HUES64 (cell line): ENCODE measurements around the gene GPR153.
A peak's percentile ranks its signal among the peaks of the same experiment; 100 is the strongest.

Source experiments
- H3K27ac ChIP-seq: 2 replicates; pipeline ENCODE4 v1.7.0; 2013; ENCODE audit warnings: low read depth, low read length, inconsistent platforms
- H3K27me3 ChIP-seq: 2 replicates; pipeline ENCODE4 v1.6.1; 2013; ENCODE audit warnings: mild to moderate bottlenecking, low read length; ENCODE audit not compliant: insufficient read depth
- H3K36me3 ChIP-seq: 2 replicates; pipeline ENCODE4 v1.6.1; 2013; ENCODE audit warnings: mild to moderate bottlenecking, low read length; ENCODE audit not compliant: insufficient read depth
- H3K4me1 ChIP-seq: 2 replicates; pipeline ENCODE4 v1.6.1; 2013; ENCODE audit warnings: mild to moderate bottlenecking, low read length, moderate library complexity; ENCODE audit not compliant: insufficient read depth
- H3K4me3 ChIP-seq: 2 replicates; pipeline ENCODE4 v1.5.1; 2013; ENCODE audit warnings: mild to moderate bottlenecking, low read length, moderate library complexity
- H3K9ac ChIP-seq: 2 replicates; pipeline ENCODE4 v1.6.1; 2013; ENCODE audit warnings: mild to moderate bottlenecking, low read depth, low read length
- H3K9me3 ChIP-seq: 2 replicates; pipeline ENCODE4 v1.6.1; 2013; ENCODE audit warnings: low read depth, low read length; ENCODE audit not compliant: insufficient read depth
- WGBS: fragments of 150-250, 120-280 bp; methylation state at CpG from one replicate; pipeline ENCODE4 v1.1.7; 2013; ENCODE audit warnings: missing lambda C conversion rate; 5-methylcytosine and 5-hydroxymethylcytosine counted together

The GPR153 gene

DNA sequence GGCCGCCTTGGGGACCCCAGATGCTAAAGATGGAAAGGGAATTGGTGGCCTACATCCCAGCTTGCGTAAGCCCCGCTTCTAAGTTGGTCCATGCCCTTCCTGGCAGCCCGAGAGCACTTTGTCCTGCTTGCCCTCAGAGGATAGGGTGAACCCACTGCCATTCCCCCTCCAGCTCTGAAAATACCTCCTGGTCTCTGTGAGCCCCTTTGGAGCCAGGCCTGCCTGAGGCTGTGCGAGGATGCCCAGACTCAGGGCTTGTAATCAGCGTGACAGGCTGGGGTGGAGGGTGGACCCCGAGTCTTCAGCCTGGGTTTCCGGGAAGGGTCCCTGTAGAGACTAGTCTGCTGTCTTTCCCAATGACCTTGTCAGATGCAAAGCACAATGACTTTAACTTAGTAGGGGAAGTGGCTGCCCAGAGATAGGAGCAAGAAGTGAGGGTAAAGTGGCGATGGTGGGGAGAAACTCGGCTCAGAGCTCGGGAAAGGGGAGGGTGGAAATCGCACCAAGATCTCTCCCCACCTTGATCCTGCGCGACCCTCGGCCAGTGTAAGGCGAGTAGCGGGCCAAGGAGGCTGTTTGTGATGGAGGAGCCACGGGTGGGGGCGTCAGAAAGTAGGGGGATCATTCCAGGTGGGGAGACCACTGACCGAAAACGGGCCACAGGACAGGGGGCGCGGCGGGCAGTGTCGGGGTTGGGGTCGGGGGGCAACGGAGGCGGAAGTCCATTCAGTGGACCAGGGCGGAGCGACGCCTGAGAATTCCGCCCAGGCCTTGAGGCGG, 19.6 kb downstream of the GPR153 start:
- Histone ChIP-seq H3K27me3 (peaks cover 39% of the 10 kb centered on the region), H3K9ac (peak overlapping the region; percentile 52), H3K4me1 (peaks cover 34% of the 10 kb centered on the region), H3K27ac (peak overlapping the region; percentile 91; the same call in 1 of the 2 replicates), H3K4me3 (peak overlapping the region; percentile 35), H3K9me3 (no peaks in the 10 kb centered on the region), H3K36me3 (no peaks in the 10 kb centered on the region)
- 18% methylated on average over 33 of the region's 33 CpGs for WGBS

DNA sequence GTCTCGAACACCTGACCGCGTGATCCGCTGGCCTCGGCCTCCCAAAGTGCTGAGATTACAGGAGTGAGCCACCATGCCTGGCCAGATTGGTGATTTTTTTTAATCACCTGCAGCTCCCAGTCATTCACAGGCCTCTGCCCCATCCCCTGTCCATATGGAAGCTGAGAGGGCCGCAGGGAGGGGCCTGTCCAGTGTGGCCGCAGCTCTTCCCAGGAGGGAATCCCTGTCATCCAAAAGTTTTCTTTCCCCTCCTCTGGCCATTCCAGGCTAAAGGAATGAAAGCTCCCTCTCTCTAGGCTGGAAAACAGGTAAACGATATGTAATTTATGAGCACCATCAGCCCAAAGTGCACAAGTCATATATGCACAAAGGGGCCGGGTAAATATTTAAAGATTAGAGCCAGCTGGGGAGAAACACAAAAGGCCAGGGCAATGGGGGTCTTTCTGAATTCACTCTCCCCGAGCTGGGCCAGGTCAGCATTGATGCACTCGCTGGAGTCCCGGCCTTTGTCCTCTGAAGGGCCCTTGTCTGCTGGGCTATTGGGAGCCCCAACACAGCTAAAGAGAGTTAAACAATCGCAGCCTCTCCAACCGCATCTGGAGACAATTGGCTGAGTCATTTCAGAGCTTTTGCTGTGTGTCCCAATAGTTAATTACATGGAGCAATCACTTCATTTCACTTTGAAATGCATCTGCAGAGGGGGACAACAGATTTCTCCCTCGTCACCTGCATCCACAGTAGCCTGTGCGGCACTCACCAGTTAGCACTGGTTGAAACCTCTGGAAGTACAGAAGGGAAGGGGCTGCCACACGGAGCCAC, 20.7 kb downstream of the GPR153 start:
- H3K9me3 ChIP-seq: no peaks in the 10 kb centered on the region
- H3K36me3 ChIP-seq: no peaks in the 10 kb centered on the region
- peak overlapping the region; percentile 91; the same call in 1 of the 2 replicates for H3K27ac ChIP-seq
- H3K4me1 ChIP-seq: peaks cover 34% of the 10 kb centered on the region
- WGBS: 25% methylated on average over 17 of the region's 17 CpGs
- peaks cover 33% of the 10 kb centered on the region for H3K27me3 ChIP-seq
- H3K9ac ChIP-seq: peak overlapping the region; percentile 75
- no peak overlapping the region; the same call in 1 of the 2 replicates for H3K4me3 ChIP-seq

DNA sequence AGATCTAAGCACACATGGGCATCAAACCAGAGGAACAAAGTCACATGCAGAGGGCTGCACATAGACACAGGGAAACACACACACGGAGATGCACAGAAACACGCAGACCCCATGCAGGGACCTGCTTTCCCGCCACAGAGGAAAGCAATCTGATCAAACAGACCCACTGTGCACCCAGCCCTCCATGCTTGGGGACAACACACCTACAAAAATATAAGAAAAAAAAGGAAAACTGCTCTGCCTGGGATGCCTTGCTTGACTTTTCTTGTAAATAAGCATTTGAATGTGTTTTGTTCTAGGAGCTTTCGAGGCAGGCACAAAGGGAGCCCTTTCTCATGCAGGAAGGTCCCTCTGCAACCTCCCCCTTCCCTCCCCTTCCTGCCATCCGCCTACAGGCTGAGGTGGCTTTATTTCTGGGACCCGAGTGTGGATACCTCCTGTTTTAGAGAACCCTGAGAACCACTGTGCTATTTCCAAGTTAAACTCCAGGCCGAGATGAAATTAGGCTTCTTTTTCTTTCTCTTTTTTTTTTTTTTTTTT, 21.6 kb downstream of the GPR153 start:
- Histone ChIP-seq H3K9ac (peak overlapping the region; percentile 75), H3K27ac (peak overlapping the region; percentile 91), H3K36me3 (peaks cover under 1% of the 10 kb centered on the region; the same call in 1 of the 2 replicates), H3K9me3 (no peaks in the 10 kb centered on the region), H3K4me1 (peaks cover 43% of the 10 kb centered on the region), H3K27me3 (peaks cover 28% of the 10 kb centered on the region), H3K4me3 (peak overlapping the region; percentile 38)
- WGBS: 2% methylated on average over 7 of the region's 7 CpGs

DNA sequence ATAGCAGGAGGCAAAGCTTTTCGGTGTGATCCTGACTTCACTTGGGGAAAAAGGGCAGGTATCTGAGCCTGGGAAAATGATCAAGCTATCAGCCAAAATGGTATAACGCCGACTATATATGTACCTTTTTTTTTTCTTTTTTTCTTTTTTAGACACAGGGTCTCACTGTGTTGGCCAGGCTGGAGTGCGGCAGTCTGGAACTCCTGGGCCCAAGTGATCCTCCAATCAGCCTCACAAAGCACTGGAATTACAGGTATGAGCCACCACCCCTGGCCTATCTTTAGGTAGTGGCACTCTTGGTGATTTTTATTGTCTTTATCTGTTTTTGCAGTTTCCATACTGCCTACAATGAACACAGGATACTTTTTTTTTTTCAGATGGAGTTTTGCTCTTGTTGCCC, 23.8 kb downstream of the GPR153 start:
- Histone ChIP-seq H3K36me3 (peaks cover 20% of the 10 kb centered on the region), H3K9me3 (no peaks in the 10 kb centered on the region), H3K27me3 (peaks cover 11% of the 10 kb centered on the region), H3K9ac (no peak overlapping the region), H3K4me3 (no peak overlapping the region), H3K4me1 (peaks cover 36% of the 10 kb centered on the region), H3K27ac (no peak overlapping the region)
- WGBS: 97% methylated on average over 4 of the region's 4 CpGs

DNA sequence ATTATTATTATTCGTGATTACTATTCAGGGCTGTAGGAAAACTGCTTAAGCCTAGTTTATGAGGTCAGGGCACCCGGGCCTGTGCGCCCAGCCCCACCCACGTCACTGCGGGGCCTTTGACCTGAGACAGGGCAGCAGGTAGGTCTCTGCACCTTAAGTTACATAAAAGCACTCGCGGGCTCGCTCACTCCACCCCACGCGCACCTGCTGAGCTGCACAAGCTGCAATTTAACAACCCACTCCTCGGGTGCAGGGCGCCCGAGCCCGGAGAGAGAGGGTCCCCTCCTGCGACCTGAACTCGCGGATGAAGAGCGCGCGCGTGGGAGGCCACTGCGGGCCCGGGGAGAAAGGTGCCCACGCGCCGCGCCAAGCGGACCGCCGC, 25.6 kb downstream of the GPR153 start:
- Histone ChIP-seq H3K9ac (peak overlapping the region; percentile 96), H3K27ac (peak overlapping the region; percentile 60), H3K36me3 (peaks cover 37% of the 10 kb centered on the region), H3K9me3 (no peaks in the 10 kb centered on the region), H3K4me1 (peaks cover 23% of the 10 kb centered on the region), H3K27me3 (no peaks in the 10 kb centered on the region), H3K4me3 (peak overlapping the region; percentile 96)
- WGBS: under 1% methylated on average over 29 of the region's 30 CpGs

DNA sequence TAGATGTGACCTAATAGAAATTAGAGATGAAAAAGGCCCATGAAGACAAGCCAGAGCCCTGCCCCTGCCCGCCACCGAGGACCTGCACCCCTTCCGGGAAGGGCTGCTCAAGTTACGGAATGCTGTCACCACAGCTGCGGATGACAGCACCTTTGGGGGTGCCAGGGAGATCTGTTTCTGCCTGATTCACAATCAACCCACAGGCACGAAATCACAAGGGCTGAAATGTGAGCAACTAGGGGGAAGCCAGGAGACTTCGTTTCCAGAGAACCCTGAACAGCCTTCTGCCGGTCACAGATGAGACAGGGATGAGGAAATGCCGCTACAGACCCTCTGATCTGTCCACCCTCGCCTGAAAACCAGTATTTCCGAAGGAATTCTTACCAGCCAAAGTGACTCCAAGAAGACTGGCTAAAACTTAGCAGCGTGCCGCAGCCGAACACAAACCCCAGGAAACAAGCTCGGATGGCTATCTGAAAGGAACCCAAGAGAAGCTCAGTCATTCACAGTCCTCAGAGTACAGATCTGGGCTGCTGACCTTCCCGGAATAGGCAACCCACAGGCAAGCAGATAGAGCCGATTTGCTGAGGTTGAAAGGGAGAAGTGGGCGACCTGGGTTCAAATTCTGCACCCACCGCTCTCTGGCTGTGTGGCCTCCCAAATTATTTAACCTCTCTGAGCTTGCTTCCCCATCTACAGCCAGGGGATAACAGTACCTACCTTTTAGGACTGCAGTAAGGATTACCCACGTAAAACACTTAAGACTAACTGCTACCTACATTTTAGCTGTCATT, 26.2 kb downstream of the GPR153 start:
- H3K4me3 ChIP-seq: peak overlapping the region; percentile 96
- WGBS: 43% methylated on average over 20 of the region's 20 CpGs
- H3K27me3 ChIP-seq: no peaks in the 10 kb centered on the region
- H3K27ac ChIP-seq: peak overlapping the region; percentile 60; the same call in 1 of the 2 replicates
- no peaks in the 10 kb centered on the region for H3K9me3 ChIP-seq
- peak overlapping the region; percentile 96 for H3K9ac ChIP-seq
- peaks cover 17% of the 10 kb centered on the region for H3K4me1 ChIP-seq
- H3K36me3 ChIP-seq: peaks cover 43% of the 10 kb centered on the region

DNA sequence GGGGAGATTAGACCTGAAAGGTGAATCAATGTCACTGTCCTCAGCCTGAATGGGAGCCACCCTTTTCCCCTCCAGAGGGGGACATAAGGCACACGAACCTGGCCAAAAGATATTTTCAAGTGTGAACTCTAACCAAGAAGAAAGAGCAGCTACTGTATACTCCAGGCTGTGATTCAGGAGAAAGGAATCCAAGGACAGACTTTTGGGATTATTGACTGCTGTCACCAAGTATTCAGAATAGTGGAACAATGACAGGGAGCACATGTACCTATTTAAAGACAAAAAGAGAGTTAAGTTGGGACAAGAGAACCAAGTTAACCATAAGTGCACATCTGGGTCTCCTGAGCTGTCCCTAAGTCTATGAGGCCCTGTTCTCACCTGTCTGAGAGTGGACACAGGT, 27.5 kb downstream of the GPR153 start:
- Histone ChIP-seq H3K36me3 (peaks cover 55% of the 10 kb centered on the region), H3K27me3 (no peaks in the 10 kb centered on the region), H3K9me3 (no peaks in the 10 kb centered on the region), H3K27ac (no peak overlapping the region), H3K9ac (no peak overlapping the region), H3K4me3 (no peak overlapping the region), H3K4me1 (peaks cover 11% of the 10 kb centered on the region)
- WGBS: 81% methylated on average over 1 of the region's 1 CpG

DNA sequence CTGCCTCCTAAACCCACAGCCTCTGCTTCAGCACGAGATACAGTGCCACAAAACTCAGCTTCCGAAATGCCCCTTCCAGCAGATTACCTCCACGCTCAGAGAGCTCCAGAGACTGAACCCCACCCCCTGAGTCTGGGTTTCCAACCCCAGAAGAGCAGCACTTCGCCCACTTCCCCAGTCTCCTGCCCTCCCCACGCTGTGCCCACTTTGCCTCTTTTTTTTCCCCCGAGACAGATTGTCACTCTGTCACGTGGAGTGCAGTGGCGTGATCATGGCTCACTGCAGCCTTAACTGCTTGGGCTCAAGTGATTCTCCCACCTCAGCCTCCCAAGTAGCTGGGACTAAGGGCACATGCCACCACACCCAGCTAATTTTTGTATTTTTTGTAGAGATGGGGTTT, 35.2 kb downstream of the GPR153 start:
- H3K36me3 ChIP-seq: peaks cover 89% of the 10 kb centered on the region
- H3K9me3 ChIP-seq: no peaks in the 10 kb centered on the region
- H3K27ac ChIP-seq: no peak overlapping the region
- WGBS: 93% methylated on average over 8 of the region's 8 CpGs
- H3K27me3 ChIP-seq: no peaks in the 10 kb centered on the region
- H3K4me1 ChIP-seq: no peaks in the 10 kb centered on the region
- H3K9ac ChIP-seq: no peak overlapping the region
- no peak overlapping the region for H3K4me3 ChIP-seq

DNA sequence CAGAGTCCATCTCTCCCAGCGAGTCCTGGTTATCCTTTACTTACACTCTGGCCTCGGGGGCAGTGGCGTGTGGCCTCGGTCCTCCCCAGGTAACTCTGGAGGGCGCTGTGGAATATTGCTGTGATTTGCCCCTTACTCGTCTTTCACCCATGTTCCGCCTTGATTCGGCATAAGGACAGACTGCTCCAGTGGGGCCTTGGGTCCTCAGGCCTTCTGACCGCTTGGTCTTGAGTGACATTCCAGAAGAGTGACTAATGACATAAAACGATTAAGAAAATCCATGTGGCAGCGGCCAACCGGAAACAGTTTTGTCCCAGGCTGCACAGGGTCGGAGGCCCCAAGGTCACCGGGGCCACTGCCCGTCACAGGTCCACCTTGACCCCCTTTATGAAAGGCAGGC, 36.2 kb downstream of the GPR153 start:
- no peak overlapping the region for H3K27ac ChIP-seq
- H3K4me3 ChIP-seq: no peak overlapping the region
- H3K9me3 ChIP-seq: no peaks in the 10 kb centered on the region
- H3K4me1 ChIP-seq: no peaks in the 10 kb centered on the region
- H3K36me3 ChIP-seq: peaks cover 81% of the 10 kb centered on the region
- H3K27me3 ChIP-seq: no peaks in the 10 kb centered on the region
- H3K9ac ChIP-seq: no peak overlapping the region
- 96% methylated on average over 15 of the region's 15 CpGs for WGBS

DNA sequence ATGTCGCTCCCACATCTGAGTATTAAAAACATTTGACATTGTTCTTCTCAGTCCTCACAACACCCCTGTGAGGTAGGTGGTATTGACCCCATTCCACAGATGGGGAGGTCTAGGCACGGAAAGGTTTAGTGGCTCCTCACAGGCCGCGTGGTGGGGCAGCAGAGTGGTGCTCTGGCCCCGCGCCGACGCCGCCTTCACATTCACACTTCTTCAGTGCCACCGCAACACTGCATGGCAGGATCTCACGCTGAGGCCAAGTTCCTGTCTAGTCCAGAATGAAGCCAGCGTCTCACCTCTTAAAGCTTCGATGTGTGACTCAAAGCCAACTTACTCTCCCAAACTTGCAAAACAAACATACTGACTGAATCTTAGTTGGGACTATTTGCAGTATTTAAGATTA, 37.3 kb downstream of the GPR153 start:
- WGBS: 97% methylated on average over 13 of the region's 13 CpGs
- peaks cover 71% of the 10 kb centered on the region for H3K36me3 ChIP-seq

More for the DNA sequence above, 37.3 kb downstream of the GPR153 start:
- Histone ChIP-seq H3K4me1 (no peaks in the 10 kb centered on the region), H3K9me3 (no peaks in the 10 kb centered on the region), H3K4me3 (no peak overlapping the region), H3K27me3 (no peaks in the 10 kb centered on the region), H3K9ac (no peak overlapping the region), H3K27ac (no peak overlapping the region)
